ENCODE measurements around the gene SCUBE1. TPM values are rescaled to one million over a fixed set of nuclear protein-coding genes. Genes with fewer than 3 reads are reported as not detected.

SCUBE1 gene
- total RNA-seq, 4 donors from 2014 or later, result 0.68 to 6.4 (median 1.7) TPM

DNA sequence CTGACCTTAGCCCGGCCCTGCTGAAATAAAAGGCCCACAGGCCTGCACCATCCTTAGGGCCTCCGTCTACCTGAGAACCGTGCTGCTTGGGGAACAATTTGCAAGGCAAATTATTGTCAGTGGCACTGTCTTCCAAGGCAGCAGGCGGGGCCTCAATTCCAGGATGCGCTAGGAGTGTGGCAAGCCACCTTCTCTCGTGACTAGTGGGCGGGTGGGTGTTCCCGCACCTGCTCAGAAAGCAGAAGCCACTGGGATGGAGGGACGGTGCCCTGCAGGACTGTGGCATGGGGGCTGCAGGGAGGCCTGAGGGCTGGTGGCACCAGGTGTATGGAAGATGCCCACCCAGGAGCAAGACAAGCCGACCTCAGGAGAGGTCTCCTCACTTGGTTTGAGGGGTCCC, 97.5 kb downstream of the SCUBE1 start:
- Histone ChIP-seq H3K4me3 (no peak overlapping the region), H3K4me1 (no peaks in the 10 kb centered on the region), H3K9me3 (no peaks in the 10 kb centered on the region), H3K27me3 (no peaks in the 10 kb centered on the region), H3K27ac (no peak overlapping the region), H3K36me3 (no peaks in the 10 kb centered on the region)
- no peak for DNase-seq
- TF ChIP-seq EP300 (IDR thresholded peaks at IDR 0.05; ENCODE audit: low read depth) (no peak), POLR2A (IDR thresholded peaks at IDR 0.05) (no peak), POLR2AphosphoS5 (IDR thresholded peaks at IDR 0.05) (no peak)
- TF ChIP-seq, protein P1, sequence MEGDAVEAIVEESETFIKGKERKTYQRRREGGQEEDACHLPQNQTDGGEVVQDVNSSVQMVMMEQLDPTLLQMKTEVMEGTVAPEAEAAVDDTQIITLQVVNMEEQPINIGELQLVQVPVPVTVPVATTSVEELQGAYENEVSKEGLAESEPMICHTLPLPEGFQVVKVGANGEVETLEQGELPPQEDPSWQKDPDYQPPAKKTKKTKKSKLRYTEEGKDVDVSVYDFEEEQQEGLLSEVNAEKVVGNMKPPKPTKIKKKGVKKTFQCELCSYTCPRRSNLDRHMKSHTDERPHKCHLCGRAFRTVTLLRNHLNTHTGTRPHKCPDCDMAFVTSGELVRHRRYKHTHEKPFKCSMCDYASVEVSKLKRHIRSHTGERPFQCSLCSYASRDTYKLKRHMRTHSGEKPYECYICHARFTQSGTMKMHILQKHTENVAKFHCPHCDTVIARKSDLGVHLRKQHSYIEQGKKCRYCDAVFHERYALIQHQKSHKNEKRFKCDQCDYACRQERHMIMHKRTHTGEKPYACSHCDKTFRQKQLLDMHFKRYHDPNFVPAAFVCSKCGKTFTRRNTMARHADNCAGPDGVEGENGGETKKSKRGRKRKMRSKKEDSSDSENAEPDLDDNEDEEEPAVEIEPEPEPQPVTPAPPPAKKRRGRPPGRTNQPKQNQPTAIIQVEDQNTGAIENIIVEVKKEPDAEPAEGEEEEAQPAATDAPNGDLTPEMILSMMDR (IDR thresholded peaks at IDR 0.05), result no peak
- 70% methylated on average over 10 of the region's 10 CpGs; no CpG with 5 or more reads in 1 of the 2 donors for WGBS, 2 donors (ENCODE audit: low coverage in 1 of 2)
- in situ Hi-C loops (cut with MboI; ENCODE audit: low pct_ligation_motif_present in 1 of 4, low pct_unique_long_range_greater_than_20kb in 1 of 4, low sequenced_read_pairs in 3 of 4) (no loop called here), intact Hi-C loops (cut with DNase I; ENCODE audit: low total_unique reads) (no loop called here)

- H3K36me3 ChIP-seq, result no peaks in the 10 kb centered on the region
- H3K27me3 ChIP-seq, result no peaks in the 10 kb centered on the region
- in situ Hi-C loops (cut with MboI; ENCODE audit: low pct_ligation_motif_present in 1 of 4, low pct_unique_long_range_greater_than_20kb in 1 of 4, low sequenced_read_pairs in 3 of 4) (no loop called here), intact Hi-C loops (cut with DNase I; ENCODE audit: low total_unique reads) (no loop called here)
- no peaks in the 10 kb centered on the region for H3K9me3 ChIP-seq
- 79% methylated on average over 23 of the region's 24 CpGs; no CpG with 5 or more reads in 1 of the 2 donors for WGBS, 2 donors (ENCODE audit: low coverage in 1 of 2)
- H3K27ac ChIP-seq, result no peak overlapping the region
- TF ChIP-seq EP300 (IDR thresholded peaks at IDR 0.05; ENCODE audit: low read depth) (no peak), POLR2AphosphoS5 (IDR thresholded peaks at IDR 0.05) (no peak), POLR2A (IDR thresholded peaks at IDR 0.05) (no peak)
- TF ChIP-seq, protein P1 (IDR thresholded peaks at IDR 0.05), result no peak
- H3K4me3 ChIP-seq, result no peak overlapping the region
- no peaks in the 10 kb centered on the region for H3K4me1 ChIP-seq
- DNase-seq, result no peak
These were observed 98.2 kb downstream of the SCUBE1 start for GRCh38 chr22:43244803-43245527.

DNA sequence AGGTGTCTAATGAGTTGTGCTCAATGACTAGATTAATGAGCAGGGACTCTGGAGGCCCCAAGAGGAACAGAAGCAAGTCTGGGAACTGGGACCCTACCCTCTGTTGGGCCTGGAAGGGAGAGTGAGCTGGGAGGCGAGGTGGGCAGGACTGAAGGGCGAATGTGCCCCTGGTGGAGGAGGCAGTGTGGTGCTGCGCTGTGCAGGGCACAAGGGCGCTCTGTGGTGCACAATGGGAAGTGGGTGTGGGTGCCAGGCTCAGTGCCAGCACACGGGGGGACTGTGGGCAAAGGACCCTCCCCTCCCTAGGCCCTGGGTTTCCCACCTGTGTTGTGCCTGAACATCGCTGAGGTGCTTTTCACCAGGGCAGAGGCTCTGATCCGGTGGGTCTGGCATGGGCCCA, 98.8 kb downstream of the SCUBE1 start:
- H3K4me1 ChIP-seq, result no peaks in the 10 kb centered on the region
- 70% methylated on average over 7 of the region's 7 CpGs; no CpG with 5 or more reads in 1 of the 2 donors for WGBS, 2 donors (ENCODE audit: low coverage in 1 of 2)
- H3K4me3 ChIP-seq, result no peak overlapping the region
- H3K9me3 ChIP-seq, result no peaks in the 10 kb centered on the region
- no peak for TF ChIP-seq POLR2A (IDR thresholded peaks at IDR 0.05)
- TF ChIP-seq POLR2AphosphoS5 (IDR thresholded peaks at IDR 0.05), result no peak
- TF ChIP-seq, protein P1 (IDR thresholded peaks at IDR 0.05), result no peak
- no peak for TF ChIP-seq EP300 (IDR thresholded peaks at IDR 0.05; ENCODE audit: low read depth)
- H3K36me3 ChIP-seq, result no peaks in the 10 kb centered on the region
- intact Hi-C loops (cut with DNase I; ENCODE audit: low total_unique reads) (no loop called here), in situ Hi-C loops (cut with MboI; ENCODE audit: low pct_ligation_motif_present in 1 of 4, low pct_unique_long_range_greater_than_20kb in 1 of 4, low sequenced_read_pairs in 3 of 4) (no loop called here)
- no peaks in the 10 kb centered on the region for H3K27me3 ChIP-seq
- no peak for DNase-seq
- no peak overlapping the region for H3K27ac ChIP-seq

DNA sequence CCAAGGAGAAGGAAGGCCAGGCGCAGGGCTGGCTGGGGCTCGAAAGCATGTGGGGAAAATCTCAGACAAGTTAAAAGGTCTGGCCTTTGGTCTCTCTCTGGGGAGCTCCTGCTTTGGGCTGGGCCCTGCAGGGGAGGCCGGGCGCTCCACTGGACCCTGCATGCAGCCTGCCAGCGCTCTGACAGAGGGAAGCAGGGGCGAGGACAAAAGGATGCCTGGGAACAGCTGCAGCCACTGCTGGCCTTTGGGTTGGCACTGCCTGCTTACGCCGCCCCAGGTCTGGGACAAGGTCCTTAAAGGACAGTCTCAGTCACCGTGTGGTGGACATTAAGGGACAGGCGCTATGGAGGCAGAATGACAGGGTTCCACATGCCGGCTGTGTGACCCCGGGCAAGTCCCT, 99.8 kb downstream of the SCUBE1 start:
- H3K27me3 ChIP-seq, result no peaks in the 10 kb centered on the region
- no peaks in the 10 kb centered on the region for H3K9me3 ChIP-seq
- H3K36me3 ChIP-seq, result no peaks in the 10 kb centered on the region
- in situ Hi-C loops (cut with MboI; ENCODE audit: low pct_ligation_motif_present in 1 of 4, low pct_unique_long_range_greater_than_20kb in 1 of 4, low sequenced_read_pairs in 3 of 4), result no loop called here
- intact Hi-C loops (cut with DNase I; ENCODE audit: low total_unique reads), result no loop called here
- no peak for DNase-seq
- WGBS, 2 donors (ENCODE audit: low coverage in 1 of 2), result 93 to 100% methylated on average over 2 to 12 of the region's 12 CpGs
- H3K4me1 ChIP-seq, result no peaks in the 10 kb centered on the region
- no peak overlapping the region for H3K4me3 ChIP-seq
- H3K27ac ChIP-seq, result no peak overlapping the region
- no peak for TF ChIP-seq POLR2A (IDR thresholded peaks at IDR 0.05)
- TF ChIP-seq EP300 (IDR thresholded peaks at IDR 0.05; ENCODE audit: low read depth), result no peak
- TF ChIP-seq, protein P1 (IDR thresholded peaks at IDR 0.05), result no peak
- no peak for TF ChIP-seq POLR2AphosphoS5 (IDR thresholded peaks at IDR 0.05)
